22Rv1 (cell line): ENCODE results near the gene AVPI1.

Source experiments
- H3K27ac ChIP-seq: fragments of 450-650 bp; 2 replicates; pipeline ENCODE4 v1.5.1; 2017
- CTCF ChIP-seq: fragments of 450-650 bp; IDR thresholded peaks from 2 replicates; pipeline ENCODE4 v1.5.1; 2017; ENCODE audit warnings: mild to moderate bottlenecking
- ZFX ChIP-seq: fragments of 450-650 bp; IDR thresholded peaks from 2 replicates; pipeline ENCODE4 v1.6.1; 2017; ENCODE audit warnings: antibody characterized with exemption, borderline replicate concordance

Gene AVPI1

GRCh38 chr10:97726636-97727178 is 39.7 kb upstream of the AVPI1 start:
- H3K27ac ChIP-seq, result no peak overlapping the region
- TF ChIP-seq ZFX (no peak), CTCF (no peak)

- H3K27ac ChIP-seq, result no peak overlapping the region
- TF ChIP-seq ZFX, result no peak
- no peak for TF ChIP-seq CTCF
These were observed 37.4 kb upstream of the AVPI1 start for GRCh38 chr10:97724341-97724941.

- no peak overlapping the region for H3K27ac ChIP-seq
- TF ChIP-seq CTCF (no peak), ZFX (no peak)
These were observed 36.0 kb upstream of the AVPI1 start for GRCh38 chr10:97723001-97723400.

- TF ChIP-seq ZFX, result no peak
- no peak for TF ChIP-seq CTCF
- H3K27ac ChIP-seq, result no peak overlapping the region
These were observed 35.1 kb upstream of the AVPI1 start for GRCh38 chr10:97721871-97722780.

- H3K27ac ChIP-seq, result no peak overlapping the region
- TF ChIP-seq CTCF, result no peak
- no peak for TF ChIP-seq ZFX
These were observed 32.6 kb upstream of the AVPI1 start for GRCh38 chr10:97719602-97720001.

GRCh38 chr10:97718659-97719142 is 31.7 kb upstream of the AVPI1 start:
- TF ChIP-seq ZFX, result no peak
- TF ChIP-seq CTCF, result no peak
- H3K27ac ChIP-seq, result peak overlapping the region; percentile 29

GRCh38 chr10:97718178-97718577 is 31.1 kb upstream of the AVPI1 start:
- TF ChIP-seq ZFX, result no peak
- no peak for TF ChIP-seq CTCF
- peak overlapping the region; percentile 29; the same call in 1 of the 2 replicates for H3K27ac ChIP-seq
